ENCODE measurements around the gene USH2A.

Gene USH2A

DNA sequence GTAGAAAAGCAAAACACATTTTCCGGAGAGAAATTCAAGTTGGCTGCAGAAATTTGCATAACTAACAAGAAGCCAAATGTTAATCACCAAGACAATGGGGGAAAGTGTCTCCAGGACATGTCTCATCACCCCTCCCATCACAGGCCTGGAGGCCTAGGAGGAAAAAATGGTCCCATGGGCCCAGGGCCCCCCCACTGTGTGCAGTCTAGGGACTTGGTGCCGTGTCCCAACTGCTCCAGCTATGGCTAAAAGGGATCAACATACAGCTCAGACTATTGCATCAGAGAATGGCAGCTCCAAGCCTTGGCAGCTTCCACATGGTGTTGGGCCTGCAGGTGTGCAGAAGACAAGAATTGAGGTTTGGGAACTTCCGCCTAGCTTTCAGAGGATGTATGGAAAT, 138.2 kb downstream of the USH2A start:
- no peak for DNase-seq (ENCODE audit: low spot score)
- in situ Hi-C loops (cut with MboI; ENCODE audit: low pct_unique_long_range_greater_than_20kb, low sequenced_read_pairs, unreplicated experiment), result no loop called here
- TF ChIP-seq CTCF (IDR thresholded peaks at IDR 0.05; ENCODE audit: extremely low read depth, insufficient read depth, missing control alignments), result no peak

DNA sequence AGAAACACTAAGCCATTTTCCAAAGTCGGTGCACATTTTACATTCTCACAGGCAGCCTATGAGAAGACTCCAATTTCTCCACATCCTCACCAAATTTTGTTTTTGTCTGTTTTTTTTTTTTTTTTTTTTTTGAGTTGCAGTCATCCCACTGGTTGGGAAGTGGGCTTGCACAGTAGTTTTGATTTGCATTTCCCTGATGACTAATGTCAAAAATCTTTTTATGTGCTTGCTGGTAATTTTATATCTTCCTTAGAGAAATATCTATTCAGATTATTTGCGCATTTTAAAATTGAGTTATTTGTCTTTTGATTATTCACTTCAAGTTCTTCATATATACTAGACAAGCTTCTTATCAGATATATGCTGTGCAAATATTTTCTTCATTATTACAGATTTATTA, 141.5 kb downstream of the USH2A start:
- in situ Hi-C loops (cut with MboI; ENCODE audit: low pct_unique_long_range_greater_than_20kb, low sequenced_read_pairs, unreplicated experiment), result no loop called here
- TF ChIP-seq CTCF (IDR thresholded peaks at IDR 0.05; ENCODE audit: extremely low read depth, insufficient read depth, missing control alignments), result no peak
- no peak for DNase-seq (ENCODE audit: low spot score)

DNA sequence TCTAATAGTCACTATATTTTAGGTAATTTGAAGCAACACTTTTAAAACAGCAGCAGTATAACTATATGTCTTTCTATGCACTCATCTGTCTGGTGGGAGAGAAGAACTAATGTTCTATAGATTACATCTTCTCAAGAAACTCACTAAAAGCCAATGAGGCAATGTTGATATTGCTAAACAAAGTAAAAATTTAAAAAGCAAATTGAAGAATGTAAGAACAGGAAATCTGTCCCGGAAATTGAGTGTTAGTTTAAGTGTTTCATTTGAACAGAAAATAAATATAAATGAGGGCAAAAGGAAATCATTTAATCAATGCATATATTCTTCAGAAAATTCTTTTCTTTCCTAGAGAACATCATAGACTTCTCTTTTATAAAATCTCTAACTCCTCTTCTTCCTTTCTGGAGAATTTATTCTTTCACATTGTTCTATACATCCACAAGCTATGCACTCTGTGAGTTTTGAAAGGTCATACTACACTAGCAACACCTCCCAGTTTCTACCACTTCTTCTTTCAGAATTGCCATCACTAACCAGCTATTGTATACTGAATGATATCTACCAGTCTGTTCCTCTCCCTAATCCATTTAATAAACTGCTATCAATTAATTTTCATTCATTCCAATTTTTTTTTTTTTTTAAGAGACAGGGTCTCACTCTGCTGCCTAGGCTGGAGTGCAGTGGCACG, 153.0 kb downstream of the USH2A start:
- in situ Hi-C loops (cut with MboI; ENCODE audit: low pct_unique_long_range_greater_than_20kb, low sequenced_read_pairs, unreplicated experiment), result no loop called here
- DNase-seq (ENCODE audit: low spot score), result no peak
- no peak for TF ChIP-seq CTCF (IDR thresholded peaks at IDR 0.05; ENCODE audit: extremely low read depth, insufficient read depth, missing control alignments)

DNA sequence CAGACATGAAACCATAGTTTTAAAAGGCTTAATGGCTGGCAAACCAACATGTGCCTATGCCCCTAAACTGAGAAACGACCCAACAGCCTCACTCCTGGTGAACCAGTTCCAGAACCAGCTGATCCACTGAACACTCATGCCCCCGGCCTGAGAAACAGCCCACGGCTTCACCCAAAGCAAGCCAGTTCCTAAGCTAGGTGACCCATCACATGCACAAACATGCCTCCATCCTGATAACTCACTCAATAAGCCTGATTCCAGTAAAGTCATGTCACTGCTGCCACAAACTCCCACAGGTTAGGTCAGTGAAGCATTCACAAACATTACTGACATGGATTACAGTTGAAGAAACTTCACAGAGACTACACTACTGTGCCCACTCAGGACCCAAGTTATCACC, 161.6 kb downstream of the USH2A start:
- DNase-seq (ENCODE audit: low spot score), result no peak
- no peak for TF ChIP-seq CTCF (IDR thresholded peaks at IDR 0.05; ENCODE audit: extremely low read depth, insufficient read depth, missing control alignments)
- in situ Hi-C loops (cut with MboI; ENCODE audit: low pct_unique_long_range_greater_than_20kb, low sequenced_read_pairs, unreplicated experiment), result no loop called here

DNA sequence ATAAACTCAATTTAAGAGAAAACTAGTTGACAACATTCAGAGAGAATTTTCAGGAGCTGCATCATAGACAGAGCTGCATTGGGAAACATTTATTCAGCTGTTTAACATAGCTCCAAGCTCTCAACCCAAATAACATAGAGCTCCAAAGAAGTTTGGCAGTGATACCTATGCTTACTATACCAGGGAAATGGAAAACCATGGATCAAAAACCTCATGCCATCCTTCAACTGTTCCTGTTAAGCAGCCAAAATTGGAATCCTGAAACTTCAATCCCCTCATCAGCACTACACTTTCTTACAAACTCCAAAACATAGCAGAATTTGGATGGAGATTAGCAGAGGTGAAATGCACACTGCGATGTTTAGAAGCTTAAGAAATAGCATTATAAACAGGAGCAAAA, 164.4 kb downstream of the USH2A start:
- no peak for DNase-seq (ENCODE audit: low spot score)
- in situ Hi-C loops (cut with MboI; ENCODE audit: low pct_unique_long_range_greater_than_20kb, low sequenced_read_pairs, unreplicated experiment), result no loop called here
- no peak for TF ChIP-seq CTCF (IDR thresholded peaks at IDR 0.05; ENCODE audit: extremely low read depth, insufficient read depth, missing control alignments)

GRCh38 chr1:216258386-216258785, 164.9 kb downstream of the USH2A start:
- DNase-seq (ENCODE audit: low spot score), result no peak
- in situ Hi-C loops (cut with MboI; ENCODE audit: low pct_unique_long_range_greater_than_20kb, low sequenced_read_pairs, unreplicated experiment), result no loop called here
- no peak for TF ChIP-seq CTCF (IDR thresholded peaks at IDR 0.05; ENCODE audit: extremely low read depth, insufficient read depth, missing control alignments)
